NCI-H774 (cell line): ENCODE results near the gene TBXA2R.
"Not testable (repeated sequence)": the region's sequence is repeated elsewhere in the genome, so short reads cannot be mapped to it uniquely, and the experiment has no call there.

Source experiments
- DNase-seq: peaks from one replicate; lab custom pipeline; 2025; lab: John Stamatoyannopoulos, UW

The TBXA2R gene

DNA sequence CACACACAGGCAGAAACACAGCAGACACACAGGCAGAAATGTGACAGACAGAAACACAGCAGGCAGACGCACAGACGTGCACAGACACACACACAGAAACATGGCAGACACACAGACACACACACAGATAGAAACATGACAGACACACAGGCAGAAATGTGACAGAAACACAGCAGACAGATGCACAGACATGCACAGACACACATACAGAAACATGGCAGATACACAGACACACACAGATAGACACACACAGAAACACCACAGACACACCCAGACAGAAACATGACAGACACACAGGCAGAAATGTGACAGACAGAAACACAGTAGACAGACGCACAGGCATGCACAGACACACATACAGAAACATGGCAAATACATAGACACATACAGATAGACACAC is 1.3 kb downstream of the TBXA2R start:
- no peak for DNase-seq

DNA sequence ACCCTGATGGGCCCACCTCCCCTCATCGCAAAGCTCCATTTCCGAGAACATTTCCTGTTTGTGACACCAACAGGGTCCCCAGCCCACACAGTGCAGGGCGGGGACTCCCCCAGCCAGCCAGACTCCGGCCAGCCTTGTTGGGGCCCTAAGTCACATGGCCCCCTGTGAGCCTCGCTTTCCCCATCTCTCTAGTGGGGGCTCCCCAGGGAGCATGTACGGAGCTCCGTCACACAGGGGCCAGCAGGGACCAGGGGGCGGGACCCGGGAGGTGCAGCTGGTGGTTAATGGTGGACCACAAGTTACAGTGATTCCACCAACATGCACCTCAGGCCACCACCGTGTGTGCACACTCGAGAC is 1.7 kb downstream of the TBXA2R start:
- DNase-seq, result no peak

- no peak for DNase-seq
Observed at GRCh38 chr19:3604227-3604986, 2.3 kb downstream of the TBXA2R start.

GRCh38 chr19:3603121-3603811 is 3.4 kb downstream of the TBXA2R start:
- no peak for DNase-seq

DNA sequence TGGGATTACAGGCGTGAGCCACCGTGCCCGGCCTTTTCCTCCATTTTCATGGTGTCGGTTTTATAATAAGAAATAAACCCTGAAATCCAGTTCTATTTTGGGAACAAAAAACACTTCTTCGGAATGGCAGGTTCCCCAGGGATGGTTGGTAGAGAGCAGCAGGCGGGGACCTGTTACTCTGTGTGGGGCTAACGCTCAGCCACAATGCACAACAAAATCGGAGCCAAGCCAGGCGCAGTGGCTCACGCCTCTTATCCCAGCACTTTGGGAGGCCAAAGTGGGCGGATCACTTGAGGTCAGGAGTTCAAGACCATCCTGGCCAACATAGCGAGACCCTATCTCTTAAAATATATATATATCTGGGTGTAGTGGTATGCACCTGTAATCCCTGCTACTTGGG is 5.7 kb downstream of the TBXA2R start:
- no peak for DNase-seq

- DNase-seq, result no peak
Observed at GRCh38 chr19:3599776-3600187, 6.9 kb downstream of the TBXA2R start.

DNA sequence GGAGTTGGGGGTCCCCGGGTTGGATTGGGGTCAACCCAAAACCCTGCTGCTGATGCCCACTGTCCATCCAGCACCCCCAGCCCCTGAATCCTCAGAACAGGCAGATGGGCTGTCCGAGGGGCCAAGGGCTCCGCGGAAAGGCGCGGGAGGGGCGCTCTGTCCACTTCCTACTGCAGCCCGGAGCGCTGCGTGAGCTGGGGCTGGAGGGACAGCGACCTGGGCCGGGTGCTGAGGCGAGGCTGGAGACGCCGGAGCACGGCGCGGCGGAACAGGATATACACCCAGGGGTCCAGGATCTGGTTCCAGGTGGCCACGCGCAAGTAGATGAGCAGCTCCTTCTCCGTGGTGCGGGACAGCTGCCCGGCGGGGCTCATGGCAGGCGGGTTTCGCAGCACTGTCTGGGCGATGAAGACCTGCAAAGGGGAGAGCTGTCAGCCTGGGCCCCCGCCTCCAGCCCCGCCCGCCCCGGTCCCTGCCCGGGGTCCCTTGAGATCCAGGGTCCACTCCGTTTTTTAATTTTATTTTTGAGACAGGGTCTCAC is 11.1 kb downstream of the TBXA2R start:
- DNase-seq, result no peak

DNA sequence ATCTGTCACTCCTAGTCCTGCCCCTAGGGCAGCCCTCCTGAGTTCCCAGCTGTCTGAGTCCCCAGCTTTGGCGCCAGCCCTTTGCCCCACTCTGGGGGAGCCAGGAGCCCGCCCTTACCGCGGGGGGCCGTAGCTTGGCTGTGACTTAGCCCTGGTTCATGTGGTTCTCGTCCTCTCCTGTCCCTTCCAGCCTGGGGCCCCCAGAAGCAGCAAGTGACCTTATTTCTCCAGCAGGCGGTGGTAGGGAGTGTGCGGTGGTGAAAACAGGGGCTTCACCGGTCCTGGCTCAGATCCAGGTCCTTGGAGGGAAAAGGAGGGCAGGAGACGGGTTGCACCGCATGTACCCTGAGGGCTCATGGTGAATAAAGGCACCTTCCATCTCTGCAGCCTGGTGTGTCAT is 13.5 kb downstream of the TBXA2R start:
- no peak for DNase-seq

DNA sequence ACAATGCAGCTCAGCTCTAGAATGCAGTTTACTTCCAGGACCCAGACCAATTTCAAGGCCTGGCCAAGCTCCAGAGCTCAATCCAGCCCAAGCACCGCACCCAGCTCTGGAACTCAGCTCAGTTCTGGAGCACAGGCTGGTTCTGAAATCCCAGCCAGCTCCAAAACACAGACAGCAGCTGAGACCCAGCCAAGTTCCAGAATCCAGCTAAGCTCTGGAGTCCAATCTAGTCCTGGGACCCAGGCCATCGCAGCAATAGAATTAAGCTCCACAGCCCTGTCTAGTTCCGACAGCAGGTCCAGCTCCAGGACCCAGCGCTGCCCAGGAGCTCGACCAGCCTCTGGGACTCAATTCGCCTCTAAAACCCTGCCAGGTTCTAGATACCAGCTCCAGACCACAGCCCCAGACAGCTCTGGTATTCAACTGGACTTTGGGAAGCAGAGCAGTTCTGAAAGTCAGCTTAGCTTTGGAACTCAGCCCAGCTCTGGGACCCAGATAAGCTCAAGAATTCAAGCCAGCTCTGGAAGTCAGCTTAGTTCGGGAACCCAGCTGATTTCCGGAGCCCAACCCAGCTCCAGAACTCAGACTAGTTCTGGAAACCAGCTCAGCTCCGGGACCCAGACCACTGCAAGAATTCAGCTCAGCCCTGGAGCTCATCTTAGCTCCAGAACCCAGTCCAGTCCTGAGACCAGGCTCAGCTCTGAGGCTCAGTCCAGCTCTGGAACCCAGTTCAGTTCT is 14.6 kb downstream of the TBXA2R start:
- DNase-seq, result no peak

DNA sequence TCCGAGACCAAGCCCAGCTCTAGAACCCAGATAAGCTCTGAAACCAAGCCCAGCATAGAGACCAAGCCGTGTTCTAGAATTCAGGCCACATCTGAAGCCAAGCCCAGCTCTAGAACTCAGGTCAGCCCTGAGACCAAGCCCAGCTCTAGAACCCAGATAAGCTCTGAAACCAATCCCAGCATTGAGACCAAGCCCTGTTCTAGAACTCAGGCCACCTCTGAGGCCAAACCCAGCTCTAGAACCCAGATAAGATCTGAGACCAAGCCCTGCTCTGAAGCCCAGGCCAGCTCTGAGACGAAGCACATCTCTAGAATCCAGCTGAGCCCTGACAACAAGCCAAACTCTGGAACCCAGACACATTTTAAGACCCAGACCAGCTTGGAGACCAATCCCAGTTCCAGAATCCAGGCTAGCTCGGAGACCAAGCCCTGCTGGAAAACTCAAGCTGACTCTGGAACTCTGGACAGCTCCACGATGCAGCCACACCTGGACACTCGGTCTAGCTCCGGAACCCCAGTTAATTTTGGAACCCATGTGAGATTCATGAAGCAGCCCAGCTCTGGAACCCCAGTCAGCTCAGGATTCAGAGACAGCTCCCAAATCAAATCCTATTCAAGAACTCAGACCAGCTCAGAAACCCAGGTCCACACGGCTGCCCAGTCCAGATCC is 15.6 kb downstream of the TBXA2R start:
- no peak for DNase-seq

- DNase-seq, result no peak
Observed at GRCh38 chr19:3589949-3590348, 16.7 kb downstream of the TBXA2R start.

DNA sequence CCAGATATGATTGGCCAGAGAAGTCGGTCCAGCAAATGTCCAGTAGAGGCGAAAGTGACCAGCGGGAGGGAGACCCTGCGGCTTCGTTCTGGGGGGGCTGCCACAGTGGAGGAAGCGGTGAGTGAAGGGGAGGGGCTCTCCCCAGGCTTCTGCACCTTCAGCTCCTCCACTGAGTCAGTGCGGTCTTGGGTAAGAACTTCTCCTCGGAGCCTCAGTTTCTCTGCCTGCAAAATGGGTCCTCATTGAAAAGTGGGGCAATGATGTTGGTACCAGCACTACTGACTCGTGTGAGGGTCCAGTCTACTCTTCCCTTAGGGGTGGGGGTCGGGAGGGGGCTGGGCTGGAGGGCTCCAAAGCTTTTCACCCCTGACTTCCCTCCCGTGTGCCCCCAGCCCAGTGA is 17.2 kb downstream of the TBXA2R start:
- DNase-seq, result no peak

- DNase-seq, result no peak
Observed at GRCh38 chr19:3586707-3587346, 19.8 kb downstream of the TBXA2R start.

DNA sequence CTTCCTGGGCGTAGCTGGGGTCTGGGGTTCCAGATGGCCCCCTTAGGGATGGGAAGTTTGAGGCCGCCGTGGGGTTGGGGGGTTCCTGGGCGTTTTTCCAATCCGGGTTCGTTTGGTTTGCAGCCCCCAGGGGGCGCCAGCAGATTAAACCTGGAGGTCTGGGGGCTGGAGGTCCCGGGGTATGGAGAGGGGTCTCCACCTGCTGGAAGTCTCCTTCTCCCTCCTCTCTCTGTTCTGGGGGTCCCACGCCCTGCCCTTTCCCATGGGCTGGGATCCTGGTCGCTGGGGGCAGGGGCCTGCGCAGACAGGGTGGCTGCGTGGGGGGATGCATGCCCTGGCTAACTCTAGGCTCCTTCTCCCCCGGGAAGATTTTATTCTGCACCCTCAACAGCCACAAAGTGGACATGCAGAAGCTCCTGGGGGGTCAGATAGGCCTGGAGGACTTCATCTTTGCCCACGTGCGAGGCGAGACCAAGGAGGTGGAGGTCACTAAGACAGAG is 20.5 kb downstream of the TBXA2R start:
- no peak for DNase-seq

- DNase-seq, result no peak
Observed at GRCh38 chr19:3585301-3586126, 21.2 kb downstream of the TBXA2R start, which contains the start of gene GIPC3. TSS of gene GIPC3 (plus strand) at chr19:3585478. CDS start at chr19:3585598, 120 bp downstream.

DNA sequence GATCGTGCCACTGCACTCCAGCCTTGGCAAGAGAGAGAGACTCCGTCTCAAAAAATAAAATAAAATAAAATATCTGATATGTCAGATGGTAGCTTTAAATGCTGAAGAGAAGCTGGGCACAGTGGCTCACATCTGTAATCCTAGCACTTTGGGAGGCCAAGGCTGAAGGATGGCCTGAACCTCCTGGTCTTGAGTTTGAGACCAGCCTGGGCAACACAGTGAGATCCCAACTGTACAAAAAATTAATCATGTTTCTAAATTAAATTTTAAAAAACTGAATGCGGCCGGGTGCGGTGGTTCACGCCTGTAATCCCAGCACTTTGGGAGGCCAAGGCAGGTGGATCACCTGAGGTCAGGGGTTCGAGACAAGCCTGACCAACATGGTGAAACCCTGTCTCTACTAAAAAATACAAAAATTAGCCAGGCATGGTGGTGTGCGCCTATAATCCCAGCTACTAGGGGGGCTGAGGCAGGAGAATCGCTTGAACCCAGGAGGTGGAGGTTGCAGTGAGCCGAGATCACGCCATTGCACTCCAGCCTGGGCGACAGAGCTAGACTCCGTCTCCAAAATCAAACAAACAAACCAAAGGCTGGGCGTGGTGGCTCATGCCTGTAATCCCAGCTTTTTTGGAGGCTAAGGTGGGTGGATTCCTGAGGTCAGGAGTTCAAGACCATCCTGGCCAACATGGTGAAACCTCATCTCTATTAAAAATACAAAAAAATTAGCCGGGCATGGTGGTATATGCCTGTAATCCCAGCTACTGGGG is 22.5 kb downstream of the TBXA2R start:
- DNase-seq, result not testable (repeated sequence)

DNA sequence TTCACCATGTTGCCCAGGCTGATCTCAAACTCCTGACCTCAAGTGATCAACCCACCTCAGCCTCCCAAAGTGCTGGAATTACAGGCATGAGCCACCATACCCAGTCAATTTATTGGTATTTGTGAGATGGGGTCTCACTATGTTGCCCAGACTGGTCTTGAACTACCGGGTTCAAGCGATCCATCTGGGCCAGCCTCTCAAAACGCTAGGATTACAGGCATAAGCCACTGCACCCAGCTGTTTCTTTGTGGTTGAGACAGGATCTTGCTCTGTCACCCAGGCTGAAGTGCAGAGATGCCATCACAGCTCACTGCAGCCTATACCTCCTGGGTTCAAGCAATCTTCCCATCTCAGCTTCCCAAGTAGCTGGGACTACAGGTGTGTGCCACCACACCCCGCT is 24.9 kb downstream of the TBXA2R start:
- not testable (repeated sequence) for DNase-seq

DNA sequence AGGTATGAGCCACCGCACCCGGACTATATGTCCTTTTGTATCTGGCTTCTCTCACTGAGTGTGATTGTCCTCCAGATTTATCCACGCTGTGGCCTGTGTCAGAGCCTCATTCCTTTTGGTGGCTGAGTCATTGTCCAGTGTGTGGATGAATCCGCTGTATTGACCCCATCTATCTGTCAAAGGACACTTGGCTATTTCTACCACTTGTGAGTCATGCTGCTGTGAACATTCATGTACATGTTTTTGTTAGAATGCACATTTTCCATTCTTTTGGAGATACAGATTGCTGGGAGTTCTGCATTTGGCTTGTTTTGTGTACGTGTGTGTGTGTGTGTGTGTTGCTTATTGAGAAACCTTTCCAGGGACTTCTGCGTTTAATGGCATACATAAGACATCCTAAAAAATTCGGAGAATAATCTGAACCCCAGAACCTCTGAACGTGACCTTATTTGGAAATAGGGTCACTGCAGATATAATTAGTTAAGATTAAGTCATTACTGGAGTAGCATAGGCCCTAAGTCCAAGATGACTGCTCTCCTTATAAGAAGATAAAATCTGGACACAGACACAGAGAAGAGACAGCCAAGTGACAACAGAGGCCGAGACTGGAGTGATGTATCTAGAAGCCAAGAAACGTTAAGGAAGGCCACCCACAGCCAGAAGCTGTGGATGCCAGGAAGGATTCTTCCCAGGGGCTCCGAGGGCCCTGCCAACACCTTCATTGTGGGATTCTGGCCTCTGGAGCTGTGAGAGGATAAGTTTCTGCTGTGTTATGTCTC is 26.3 kb downstream of the TBXA2R start:
- DNase-seq, result no peak

- no peak for DNase-seq
Observed at GRCh38 chr19:3578390-3578789, 28.3 kb downstream of the TBXA2R start.
